Endothelial cell of umbilical vein (primary cell): Measurements from ENCODE around the gene NELFA. TPM values are rescaled to one million over a fixed set of nuclear protein-coding genes. Genes with fewer than 3 reads are reported as not detected.

Source experiments
- BruUV-seq: library from RNA; stranded (reverse); fragments of 400-500 nt; replicated peaks from 2 replicates; lab custom pipeline; 2021; lab: Mats Ljungman, UMichigan
- CTCF ChIA-PET: fragments of 300-600, 350-600 bp; sonication (Branson Sonifier 250); formaldehyde crosslinking; loops from one replicate; lab custom pipeline; 2021; ENCODE audit warnings: antibody characterized with exemption, inconsistent platforms; lab: Charles Lee
- POLR2A ChIA-PET: fragments of 300-600, 350-600 bp; sonication (Branson Sonifier 250); formaldehyde crosslinking; loops from one replicate; lab custom pipeline; 2021; ENCODE audit warnings: antibody characterized with exemption, inconsistent platforms; lab: Charles Lee
- DNase-seq: peaks from one replicate; pipeline ENCODE4 v3.0.0-alpha.2; 2011; ENCODE audit warnings: low read depth, low spot score
- FAIRE-seq: peaks from 2 replicates; lab custom pipeline; 2011; peaks lifted over from hg19 to GRCh38; lab: Jason Lieb, UNC
- H2AFZ ChIP-seq: 2 replicates; pipeline ENCODE4 v1.6.0; 2012; ENCODE audit warnings: low read depth, low read length, control low read depth, inconsistent platforms
- H3K27ac ChIP-seq: 2 replicates; pipeline ENCODE4 v1.5.1; 2011; ENCODE audit warnings: low read depth, mild to moderate bottlenecking, control low read depth, low read length, moderate library complexity; ENCODE audit not compliant: insufficient read depth
- H3K27me3 ChIP-seq, 2 experiments: 2 replicates each; pipeline versions ENCODE4 v1.6.0 to v1.6.1; 2011; ENCODE audit warnings: low read length in 2 of 2, mixed read lengths in 1 of 2; ENCODE audit not compliant: control insufficient read depth in 2 of 2, insufficient read depth in 2 of 2
- H3K36me3 ChIP-seq, 2 experiments: 2 replicates in 1 of 2; 3 replicates in 1 of 2; pipeline ENCODE4 v1.5.1; 2011; ENCODE audit warnings: low read length in 2 of 2, mild to moderate bottlenecking in 1 of 2, moderate library complexity in 1 of 2; ENCODE audit not compliant: control insufficient read depth in 2 of 2, insufficient read depth in 2 of 2; ENCODE audit errors: extremely low read depth in 1 of 2
- H3K4me1 ChIP-seq: 3 replicates; pipeline ENCODE4 v1.5.1; 2011; ENCODE audit warnings: mild to moderate bottlenecking, low read length; ENCODE audit not compliant: control insufficient read depth, insufficient read depth; ENCODE audit errors: extremely low read depth
- H3K4me2 ChIP-seq: 2 replicates; pipeline ENCODE4 v1.6.1; 2011; ENCODE audit warnings: low read length, control low read depth, mixed read lengths; ENCODE audit not compliant: insufficient read depth
- H3K4me3 ChIP-seq, 3 experiments: fragments of 200-600 bp in 1 of 3; sonication (generic), shearing (Covaris generic) in 1 of 3; replicated peaks in 1 of 3; 2 replicates each; pipeline ENCODE4 v1.5.1; 2011 to 2016; ENCODE audit warnings: control low read depth in 3 of 3, low read length in 3 of 3, mild to moderate bottlenecking in 2 of 3, inconsistent platforms in 1 of 3, low read depth in 1 of 3, moderate library complexity in 1 of 3; ENCODE audit not compliant: insufficient read depth in 1 of 3
- H3K79me2 ChIP-seq: 2 replicates; pipeline ENCODE4 v1.6.0; 2012; ENCODE audit warnings: low read length, inconsistent platforms; ENCODE audit not compliant: control insufficient read depth, insufficient read depth
- H3K9ac ChIP-seq: replicated peaks from 2 replicates; pipeline ENCODE3; 2011; ENCODE audit warnings: low read length, control low read depth; ENCODE audit not compliant: insufficient read depth; ENCODE audit errors: extremely low read depth
- H3K9me1 ChIP-seq: replicated peaks from 3 replicates; pipeline ENCODE4 v1.6.0; 2011; ENCODE audit warnings: mild to moderate bottlenecking, low read length; ENCODE audit not compliant: control insufficient read depth, insufficient read depth; ENCODE audit errors: extremely low read depth
- H3K9me3 ChIP-seq: replicated peaks from 2 replicates; pipeline ENCODE4 v1.5.1; 2012; ENCODE audit warnings: low read length, inconsistent platforms; ENCODE audit not compliant: control insufficient read depth, insufficient read depth
- H4K20me1 ChIP-seq: replicated peaks from 2 replicates; pipeline ENCODE3; 2011; ENCODE audit warnings: mild to moderate bottlenecking, low read length; ENCODE audit not compliant: control insufficient read depth, insufficient read depth; ENCODE audit errors: extremely low read depth
- CTCF ChIP-seq, 2 donors: IDR thresholded peaks; 1 replicate in 1 of 2; 2 replicates in 1 of 2; pipeline ENCODE4 v1.5.1; 2011; ENCODE audit warnings: low read length in 2 of 2, mild to moderate bottlenecking in 2 of 2, moderate library complexity in 2 of 2, control low read depth in 1 of 2, inconsistent platforms in 1 of 2, low read depth in 1 of 2; ENCODE audit not compliant: insufficient read depth in 1 of 2; ENCODE audit errors: extremely low read depth in 1 of 2
- EZH2 ChIP-seq: IDR thresholded peaks from 2 replicates; pipeline ENCODE4 v1.6.1; 2012; ENCODE audit warnings: borderline replicate concordance, low read depth, mild to moderate bottlenecking, moderate library complexity, low read length, inconsistent platforms; ENCODE audit not compliant: severe bottlenecking
- FOS ChIP-seq: IDR thresholded peaks from 2 replicates; pipeline ENCODE4 v1.6.1; 2011; ENCODE audit warnings: mild to moderate bottlenecking, low read length, moderate library complexity, borderline replicate concordance; ENCODE audit not compliant: insufficient read depth
- GATA2 ChIP-seq: IDR thresholded peaks from 2 replicates; pipeline ENCODE4 v1.7.0; 2011; ENCODE audit warnings: low read depth, mild to moderate bottlenecking, moderate library complexity, mixed read lengths, low read length; ENCODE audit not compliant: insufficient read length, insufficient read depth
- JUN ChIP-seq: IDR thresholded peaks from 2 replicates; pipeline ENCODE4 v1.6.1; 2011; ENCODE audit warnings: borderline replicate concordance, low read depth; ENCODE audit not compliant: insufficient read length, insufficient read depth
- MYC ChIP-seq: IDR thresholded peaks from one replicate; pipeline ENCODE4 v1.6.1; 2011; ENCODE audit warnings: mild to moderate bottlenecking, low read depth, low read length
- POLR2A ChIP-seq: IDR thresholded peaks from 2 replicates; pipeline ENCODE4 v1.6.1; 2012; ENCODE audit warnings: low read depth, mild to moderate bottlenecking, control low read depth, low read length
- POLR2AphosphoS5 ChIP-seq: IDR thresholded peaks from 2 replicates; pipeline ENCODE4 v1.6.1; 2012; ENCODE audit warnings: low read depth, mild to moderate bottlenecking, control low read depth, low read length, moderate library complexity; ENCODE audit not compliant: insufficient read depth
- dilution Hi-C: fragments of 300-500 bp; cut with MboI; formaldehyde crosslinking; loops from one replicate; pipeline ENCODE4 v1.15.0; 2019; ENCODE audit warnings: low sequenced_read_pairs; ENCODE audit not compliant: extremely low pct_ligation_motif_present
- intact Hi-C: fragments of 100-400 bp; cut with micrococcal nuclease; formaldehyde crosslinking; loops from one replicate; pipeline ENCODE4 v1.10.0; 2022
- polyA plus RNA-seq, 4 experiments: library from polyadenylated mRNA; depleted of rRNA in 3 of 4; stranded (reverse) in 3 of 4; unstranded in 1 of 4; fragments of >200 nt; gene quantifications; 2 replicates each; pipeline versions ENCODE4 v1.2.1 to v1.2.3, GENCODE V29; 2011 to 2012; ENCODE audit warnings: missing spikeins in 1 of 4
- total RNA-seq: library from RNA; stranded (reverse); gene quantifications from 2 replicates; pipeline ENCODE4 v1.2.3, GENCODE V29; 2021
- TF ChIP-seq, protein P1 (sequence below): IDR thresholded peaks from 2 replicates; pipeline ENCODE4 v1.6.1; 2011; ENCODE audit not compliant: insufficient read depth, insufficient read length

Gene NELFA
- total and polyA plus RNA-seq, 2 donors (not counting 3 experiments of a cell fraction or from before 2014, with no cell fraction given), result 22.8 to 30.3 TPM

GRCh38 chr4:2043396-2044118 lies 34.8 kb upstream of the NELFA start:
- no TSS peak for BruUV-seq
- dilution Hi-C loops, result no loop called here

More at GRCh38 chr4:2043396-2044118, 34.8 kb upstream of the NELFA start:
- Histone ChIP-seq H3K9me1 (no peaks in the 10 kb centered on the region), H3K4me3 (no peak overlapping the region), H4K20me1 (no peaks in the 10 kb centered on the region), H3K27me3 (peaks cover 6 to 9% of the 10 kb centered on the region in 2 experiments), H3K4me1 (no peaks in the 10 kb centered on the region), H3K27ac (no peak overlapping the region), H2AFZ (no peak overlapping the region), H3K36me3 (no peaks in the 10 kb centered on the region), H3K4me2 (no peak overlapping the region), H3K9ac (no peak overlapping the region), H3K79me2 (no peaks in the 10 kb centered on the region), H3K9me3 (no peaks in the 10 kb centered on the region)
- intact Hi-C loops, result no loop called here
- ChIA-PET CTCF (no interaction called here), POLR2A (no interaction called here)
- TF ChIP-seq CTCF (IDR thresholded peaks at IDR 0.05; ENCODE audit: extremely low read depth in 1 of 2, insufficient read depth in 1 of 2, low read depth in 1 of 2, low read length in 2 of 2), result no peak
- TF ChIP-seq GATA2, result no peak
- no peak for TF ChIP-seq POLR2AphosphoS5
- TF ChIP-seq FOS, result no peak
- no peak for TF ChIP-seq EZH2
- TF ChIP-seq MYC, result no peak
- no peak for TF ChIP-seq POLR2A
- TF ChIP-seq, protein P1, sequence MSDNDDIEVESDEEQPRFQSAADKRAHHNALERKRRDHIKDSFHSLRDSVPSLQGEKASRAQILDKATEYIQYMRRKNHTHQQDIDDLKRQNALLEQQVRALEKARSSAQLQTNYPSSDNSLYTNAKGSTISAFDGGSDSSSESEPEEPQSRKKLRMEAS, result no peak
- TF ChIP-seq JUN, result no peak
- DNase-seq, result no peak
- FAIRE-seq, result no peak
